SU-DHL-6 (cell line): Measurements from ENCODE around the gene NEDD4.

Experiments
- H2AFZ ChIP-seq: fragments of 200-600 bp; sonication (generic); 2 replicates; pipeline ENCODE4 v1.6.1; 2014; ENCODE audit warnings: low read depth, mild to moderate bottlenecking, moderate library complexity, mixed read lengths, antibody characterized with exemption, low read length; ENCODE audit not compliant: severe bottlenecking
- H3F3A ChIP-seq: fragments of 200-600 bp; shearing (Covaris generic); 2 replicates; pipeline ENCODE4 v1.6.0; 2016; ENCODE audit warnings: antibody characterized with exemption, mild to moderate bottlenecking; ENCODE audit not compliant: insufficient read depth
- H3K27ac ChIP-seq: fragments of 200-600 bp; sonication (generic); 2 replicates; pipeline ENCODE4 v1.5.1; 2016; ENCODE audit warnings: low read depth, mild to moderate bottlenecking, low read length, moderate library complexity, mixed read lengths
- H3K27me3 ChIP-seq: fragments of 200-600 bp; sonication (generic), shearing (Covaris generic); 2 replicates; pipeline ENCODE4 v1.6.0; 2014; ENCODE audit warnings: mild to moderate bottlenecking, low read length
- H3K36me3 ChIP-seq: fragments of 200-600 bp; sonication (generic); 2 replicates; pipeline ENCODE4 v1.6.1; 2014; ENCODE audit warnings: mild to moderate bottlenecking, low read length, mixed read lengths
- H3K4me2 ChIP-seq: fragments of 300-600, 200-600 bp; shearing (Covaris generic), sonication (generic); 2 replicates; pipeline ENCODE4 v1.6.0; 2014; ENCODE audit warnings: low read length, low read depth, mild to moderate bottlenecking; ENCODE audit not compliant: poor library complexity, severe bottlenecking
- H3K4me3 ChIP-seq: fragments of 200-600 bp; sonication (generic); 2 replicates; pipeline ENCODE4 v1.5.1; 2014; ENCODE audit warnings: antibody characterized with exemption, low read length, mild to moderate bottlenecking, mixed read lengths; ENCODE audit not compliant: insufficient read depth, poor library complexity, severe bottlenecking
- H3K79me2 ChIP-seq: fragments of 200-600 bp; sonication (generic); 2 replicates; pipeline ENCODE4 v1.6.1; 2014; ENCODE audit warnings: mild to moderate bottlenecking, low read length, moderate library complexity; ENCODE audit not compliant: insufficient read depth
- H3K9ac ChIP-seq: fragments of 200-600 bp; sonication (generic); 2 replicates; pipeline ENCODE4 v1.7.0; 2014; ENCODE audit warnings: mild to moderate bottlenecking, low read length
- H3K9me2 ChIP-seq: fragments of 200-600 bp; sonication (generic); replicated peaks from 2 replicates; pipeline ENCODE4 v1.6.1; 2014; ENCODE audit warnings: low read length; ENCODE audit not compliant: insufficient read depth
- H3K9me3 ChIP-seq: fragments of 200-600 bp; sonication (generic); 2 replicates; pipeline ENCODE4 v1.6.1; 2014; ENCODE audit warnings: low read length, mixed read lengths; ENCODE audit not compliant: insufficient read depth
- H4K20me1 ChIP-seq: fragments of 200-600 bp; sonication (generic); 2 replicates; pipeline ENCODE4 v1.6.1; 2014; ENCODE audit warnings: low read depth, mild to moderate bottlenecking, antibody characterized with exemption, low read length, moderate library complexity, mixed read lengths
- EZH2phosphoT487 ChIP-seq: fragments of 200-600 bp; sonication (generic), shearing (Covaris generic); conservative IDR thresholded peaks from 2 replicates; pipeline ENCODE4 v1.6.1; 2018; ENCODE audit warnings: mild to moderate bottlenecking, antibody characterized with exemption, low read length, moderate library complexity, mixed read lengths
- TF ChIP-seq, protein P1 (sequence below): fragments of 200-600 bp; sonication (generic); IDR thresholded peaks from one replicate; pipeline ENCODE4 v1.5.1; 2017; ENCODE audit warnings: antibody characterized with exemption, mild to moderate bottlenecking, low read length, moderate library complexity; ENCODE audit not compliant: insufficient read depth, poor library complexity, severe bottlenecking

NEDD4 gene

DNA sequence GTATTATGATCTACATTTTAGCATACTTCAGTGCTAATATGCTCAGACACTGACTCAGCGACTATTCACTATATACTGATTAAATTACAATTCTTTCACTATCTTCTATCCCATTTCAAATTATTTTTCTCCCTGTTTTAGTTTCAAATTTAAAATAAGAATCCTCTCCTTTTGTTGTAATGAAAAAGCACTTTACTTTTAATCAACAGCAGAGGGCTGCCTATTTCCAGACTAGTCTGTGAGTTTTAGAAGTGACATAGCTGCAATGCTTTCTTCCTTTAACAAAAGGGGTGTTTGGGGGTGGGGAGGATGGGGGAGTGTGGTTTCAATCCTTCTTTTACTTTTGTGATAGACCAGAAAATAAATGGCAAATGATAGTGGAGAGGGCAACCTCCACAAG is 2.4 kb downstream of the NEDD4 start:
- Histone ChIP-seq H2AFZ (no peak overlapping the region), H3K27ac (no peak overlapping the region), H3K9ac (no peak overlapping the region), H3K4me3 (no peak overlapping the region), H3K36me3 (no peaks in the 10 kb centered on the region), H3K27me3 (no peaks in the 10 kb centered on the region), H3K4me2 (no peak overlapping the region), H3K9me3 (no peaks in the 10 kb centered on the region), H3F3A (no peaks in the 10 kb centered on the region), H3K9me2 (no peaks in the 10 kb centered on the region), H3K79me2 (no peaks in the 10 kb centered on the region), H4K20me1 (no peaks in the 10 kb centered on the region)
- TF ChIP-seq, protein P1, sequence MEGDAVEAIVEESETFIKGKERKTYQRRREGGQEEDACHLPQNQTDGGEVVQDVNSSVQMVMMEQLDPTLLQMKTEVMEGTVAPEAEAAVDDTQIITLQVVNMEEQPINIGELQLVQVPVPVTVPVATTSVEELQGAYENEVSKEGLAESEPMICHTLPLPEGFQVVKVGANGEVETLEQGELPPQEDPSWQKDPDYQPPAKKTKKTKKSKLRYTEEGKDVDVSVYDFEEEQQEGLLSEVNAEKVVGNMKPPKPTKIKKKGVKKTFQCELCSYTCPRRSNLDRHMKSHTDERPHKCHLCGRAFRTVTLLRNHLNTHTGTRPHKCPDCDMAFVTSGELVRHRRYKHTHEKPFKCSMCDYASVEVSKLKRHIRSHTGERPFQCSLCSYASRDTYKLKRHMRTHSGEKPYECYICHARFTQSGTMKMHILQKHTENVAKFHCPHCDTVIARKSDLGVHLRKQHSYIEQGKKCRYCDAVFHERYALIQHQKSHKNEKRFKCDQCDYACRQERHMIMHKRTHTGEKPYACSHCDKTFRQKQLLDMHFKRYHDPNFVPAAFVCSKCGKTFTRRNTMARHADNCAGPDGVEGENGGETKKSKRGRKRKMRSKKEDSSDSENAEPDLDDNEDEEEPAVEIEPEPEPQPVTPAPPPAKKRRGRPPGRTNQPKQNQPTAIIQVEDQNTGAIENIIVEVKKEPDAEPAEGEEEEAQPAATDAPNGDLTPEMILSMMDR, result no peak
- no peak for TF ChIP-seq EZH2phosphoT487

DNA sequence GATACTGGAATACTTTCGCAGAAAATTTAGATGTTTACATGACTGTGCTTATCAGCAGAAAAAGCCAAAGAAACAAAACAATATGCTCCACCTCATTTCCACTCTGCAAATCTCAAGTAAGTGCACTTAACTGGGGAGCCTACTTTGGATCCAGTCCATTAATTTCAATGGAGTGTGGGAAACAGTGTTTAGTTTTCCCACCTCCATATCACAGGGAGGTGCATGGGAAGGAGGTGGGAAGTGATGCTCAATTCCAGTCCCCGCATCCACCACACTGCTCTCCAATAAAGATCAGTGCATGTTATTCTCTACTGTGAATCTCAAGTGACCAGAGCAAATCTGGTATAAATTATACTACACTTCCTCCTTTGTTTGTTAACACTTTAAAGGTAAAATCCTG is 2.9 kb downstream of the NEDD4 start:
- Histone ChIP-seq H3F3A (no peaks in the 10 kb centered on the region), H2AFZ (no peak overlapping the region), H3K27ac (no peak overlapping the region), H3K4me3 (no peak overlapping the region), H3K9ac (no peak overlapping the region), H3K79me2 (no peaks in the 10 kb centered on the region), H3K9me3 (no peaks in the 10 kb centered on the region), H3K36me3 (no peaks in the 10 kb centered on the region), H3K4me2 (no peak overlapping the region), H3K9me2 (no peaks in the 10 kb centered on the region), H4K20me1 (no peaks in the 10 kb centered on the region), H3K27me3 (no peaks in the 10 kb centered on the region)
- TF ChIP-seq EZH2phosphoT487, result no peak
- TF ChIP-seq, protein P1, result no peak

DNA sequence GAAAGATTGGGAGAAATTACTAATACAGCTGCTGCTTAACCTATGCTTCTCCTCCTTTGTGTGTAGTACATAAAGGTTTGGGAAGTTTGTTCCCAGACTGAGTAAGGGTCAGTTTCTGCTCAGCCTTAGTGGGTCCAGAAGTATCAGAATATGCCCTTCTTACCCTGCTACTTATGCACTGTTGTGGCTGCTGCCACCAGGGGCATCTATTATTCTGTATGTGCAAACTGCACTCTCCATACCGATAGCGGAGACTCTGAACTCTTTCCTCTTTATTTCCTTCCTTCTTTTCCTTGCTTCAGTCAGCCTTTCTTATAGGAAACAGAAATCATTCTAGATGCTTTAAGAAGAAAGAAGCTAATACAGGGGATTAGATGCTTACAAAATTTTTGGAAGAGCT is 4.0 kb downstream of the NEDD4 start:
- no peak overlapping the region for H3K4me3 ChIP-seq
- H3K36me3 ChIP-seq, result no peaks in the 10 kb centered on the region
- H3K27ac ChIP-seq, result no peak overlapping the region
- no peak overlapping the region for H3K4me2 ChIP-seq
- no peaks in the 10 kb centered on the region for H4K20me1 ChIP-seq
- H3K79me2 ChIP-seq, result no peaks in the 10 kb centered on the region
- no peak overlapping the region for H3K9ac ChIP-seq
- H3F3A ChIP-seq, result no peaks in the 10 kb centered on the region
- no peaks in the 10 kb centered on the region for H3K9me3 ChIP-seq
- H2AFZ ChIP-seq, result no peak overlapping the region
- TF ChIP-seq, protein P1, result no peak
- TF ChIP-seq EZH2phosphoT487, result no peak
- H3K9me2 ChIP-seq, result no peaks in the 10 kb centered on the region
- no peaks in the 10 kb centered on the region for H3K27me3 ChIP-seq
